Lung (tissue), 12 donors: ENCODE measurements around the gene PRR12. TPM values are rescaled to one million over a fixed set of nuclear protein-coding genes. Genes with fewer than 3 reads are reported as not detected.

Source experiments
- ATAC-seq: fragments of 200-7000 bp; cut with Tn5 transposase; one replicate; pipeline ENCODE4 v1.9.1; 2020; ENCODE audit warnings: moderate number of reproducible peaks; ENCODE audit not compliant: insufficient read depth, low FRiP score
- DNase-seq, 3 donors: peaks; one replicate each; pipeline ENCODE4 v3.0.0-alpha.2; 2013 to 2017
- H3K27ac ChIP-seq, 2 donors: one replicate each; pipeline ENCODE4 v1.5.1; 2013; ENCODE audit warnings: mild to moderate bottlenecking in 2 of 2, moderate library complexity in 2 of 2, control low read depth in 1 of 2, inconsistent platforms in 1 of 2, low read depth in 1 of 2, low read length in 1 of 2
- H3K27me3 ChIP-seq, 3 donors: one replicate each; pipeline ENCODE4 v1.5.1; 2013; ENCODE audit warnings: low read length in 2 of 3; ENCODE audit not compliant: control insufficient read depth in 3 of 3, insufficient read depth in 3 of 3
- H3K36me3 ChIP-seq, 4 donors: one replicate each; pipeline ENCODE4 v1.5.1; 2013; ENCODE audit warnings: low read length in 4 of 4, mild to moderate bottlenecking in 1 of 4, moderate library complexity in 1 of 4; ENCODE audit not compliant: control insufficient read depth in 4 of 4, insufficient read depth in 4 of 4
- H3K4me1 ChIP-seq, 5 donors: one replicate each; pipeline ENCODE4 v1.5.1; 2013; ENCODE audit warnings: low read length in 5 of 5, mild to moderate bottlenecking in 2 of 5, moderate library complexity in 1 of 5; ENCODE audit not compliant: control insufficient read depth in 5 of 5, insufficient read depth in 5 of 5
- H3K4me3 ChIP-seq: one replicate; pipeline ENCODE4 v1.5.1; 2013; ENCODE audit warnings: mild to moderate bottlenecking, control low read depth, moderate library complexity
- H3K9ac ChIP-seq, 2 donors: one replicate each; pipeline ENCODE4 v1.5.1; 2013; ENCODE audit warnings: low read length in 2 of 2, control low read depth in 1 of 2; ENCODE audit not compliant: insufficient read depth in 1 of 2
- H3K9me3 ChIP-seq, 4 donors: one replicate each; pipeline ENCODE4 v1.5.1; 2013; ENCODE audit warnings: low read length in 3 of 4, mild to moderate bottlenecking in 1 of 4, moderate library complexity in 1 of 4; ENCODE audit not compliant: control insufficient read depth in 4 of 4, insufficient read depth in 3 of 4
- WGBS, 2 donors: extraction: QIAGEN DNeasy Blood & Tissue Kit; methylation state at CpG; one replicate each; pipeline ENCODE4 v1.1.7; 2013; 5-methylcytosine and 5-hydroxymethylcytosine counted together
- polyA plus RNA-seq, 2 donors: library from polyadenylated mRNA; stranded (reverse); fragments of 200-250 nt; gene quantifications; one replicate each; pipeline ENCODE4 v1.2.1, GENCODE V29; 2013
- total RNA-seq, 2 donors: library from RNA; depleted of rRNA in 1 of 2; stranded (reverse); fragments of >200 nt in 1 of 2; gene quantifications; one replicate each; pipeline ENCODE4 v1.2.1, GENCODE V29; 2014 to 2021
- TF ChIP-seq, protein P1 (sequence below): IDR thresholded peaks from 2 replicates; pipeline ENCODE4 v1.5.1; 2012; ENCODE audit warnings: mild to moderate bottlenecking; ENCODE audit errors: control extremely low read depth, extremely low read depth
- donor health status: control.
- donor health status: control.
- donor health status: Bipolar disorder and iron deficiency.
- donor health status: healthy.
- donor health status: DM: yes; HTN: yes; CAD: no.

PRR12 gene
- total and polyA plus RNA-seq, 4 donors, result 7.6 to 32.4 (median 16.8) TPM

DNA sequence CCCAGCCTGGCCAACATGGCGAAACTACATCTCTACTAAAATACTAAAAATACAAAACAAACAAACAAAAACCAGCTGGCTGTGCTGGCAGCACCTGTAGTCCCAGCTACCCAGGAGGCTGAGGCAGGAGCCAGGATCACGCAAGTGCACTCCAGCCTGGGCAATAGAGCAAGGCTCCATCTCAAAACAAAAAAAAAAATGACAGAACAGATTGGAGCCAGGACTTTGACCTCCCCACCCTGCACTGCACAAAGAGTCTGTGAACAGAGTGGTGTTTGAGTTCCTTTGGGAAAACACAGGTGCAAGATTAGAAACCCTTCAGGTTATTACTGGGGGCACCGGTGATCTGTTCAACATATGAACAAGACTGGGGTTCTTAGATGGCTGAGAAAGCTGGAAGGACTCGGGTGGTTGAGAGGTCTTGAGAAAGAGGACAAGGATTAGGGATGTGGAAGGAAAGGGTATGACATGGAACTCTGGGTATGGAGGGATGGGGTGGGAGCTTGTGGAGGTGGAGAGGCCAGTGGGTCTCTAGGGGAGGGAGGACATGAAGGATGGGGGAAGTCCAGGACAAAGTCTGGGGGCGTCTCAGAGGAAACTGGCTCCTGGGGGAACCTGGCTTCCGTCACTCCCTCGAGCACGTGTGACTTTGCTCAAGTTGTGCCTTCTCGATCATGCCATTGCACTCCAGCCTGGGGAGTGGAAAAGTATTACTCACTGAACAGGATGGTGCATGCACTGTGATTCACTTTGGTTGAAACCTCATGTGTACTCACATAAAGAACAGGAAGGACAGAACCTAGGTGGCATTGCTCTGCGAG is 37.3 kb upstream of the PRR12 start:
- ATAC-seq, result no peak
- TF ChIP-seq, protein P1, sequence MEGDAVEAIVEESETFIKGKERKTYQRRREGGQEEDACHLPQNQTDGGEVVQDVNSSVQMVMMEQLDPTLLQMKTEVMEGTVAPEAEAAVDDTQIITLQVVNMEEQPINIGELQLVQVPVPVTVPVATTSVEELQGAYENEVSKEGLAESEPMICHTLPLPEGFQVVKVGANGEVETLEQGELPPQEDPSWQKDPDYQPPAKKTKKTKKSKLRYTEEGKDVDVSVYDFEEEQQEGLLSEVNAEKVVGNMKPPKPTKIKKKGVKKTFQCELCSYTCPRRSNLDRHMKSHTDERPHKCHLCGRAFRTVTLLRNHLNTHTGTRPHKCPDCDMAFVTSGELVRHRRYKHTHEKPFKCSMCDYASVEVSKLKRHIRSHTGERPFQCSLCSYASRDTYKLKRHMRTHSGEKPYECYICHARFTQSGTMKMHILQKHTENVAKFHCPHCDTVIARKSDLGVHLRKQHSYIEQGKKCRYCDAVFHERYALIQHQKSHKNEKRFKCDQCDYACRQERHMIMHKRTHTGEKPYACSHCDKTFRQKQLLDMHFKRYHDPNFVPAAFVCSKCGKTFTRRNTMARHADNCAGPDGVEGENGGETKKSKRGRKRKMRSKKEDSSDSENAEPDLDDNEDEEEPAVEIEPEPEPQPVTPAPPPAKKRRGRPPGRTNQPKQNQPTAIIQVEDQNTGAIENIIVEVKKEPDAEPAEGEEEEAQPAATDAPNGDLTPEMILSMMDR, result no peak
- Histone ChIP-seq H3K27ac (peak overlapping the region in 1 of 2 donors; percentile 15), H3K4me3 (no peak overlapping the region), H3K27me3 (no peaks in the 10 kb centered on the region), H3K9ac (no peak overlapping the region), H3K9me3 (no peaks in the 10 kb centered on the region), H3K36me3 (peaks cover 6 to 35% (median 16%) of the 10 kb centered on the region in 4 donors), H3K4me1 (peaks cover 0 to 5% (median 0%) of the 10 kb centered on the region in 5 donors)
- 79 to 89% methylated on average over 10 of the region's 10 CpGs for WGBS, 2 donors
- no peak for DNase-seq

GRCh38 chr19:49554701-49555181 is 36.2 kb upstream of the PRR12 start:
- 41 to 55% methylated on average over 17 of the region's 17 CpGs for WGBS, 2 donors
- H3K4me1 ChIP-seq, result peaks cover 0 to 5% (median 0%) of the 10 kb centered on the region in 5 donors
- H3K9me3 ChIP-seq, result no peaks in the 10 kb centered on the region
- TF ChIP-seq, protein P1, result no peak
- peak in 2 of 3 donors; percentile 19 to 35 for DNase-seq
- peak overlapping the region in 1 of 2 donors; percentile 83 for H3K27ac ChIP-seq
- H3K9ac ChIP-seq, result no peak overlapping the region
- H3K36me3 ChIP-seq, result peaks cover 10 to 44% (median 23%) of the 10 kb centered on the region in 4 donors
- no peaks in the 10 kb centered on the region for H3K27me3 ChIP-seq
- ATAC-seq, result no peak
- H3K4me3 ChIP-seq, result no peak overlapping the region

DNA sequence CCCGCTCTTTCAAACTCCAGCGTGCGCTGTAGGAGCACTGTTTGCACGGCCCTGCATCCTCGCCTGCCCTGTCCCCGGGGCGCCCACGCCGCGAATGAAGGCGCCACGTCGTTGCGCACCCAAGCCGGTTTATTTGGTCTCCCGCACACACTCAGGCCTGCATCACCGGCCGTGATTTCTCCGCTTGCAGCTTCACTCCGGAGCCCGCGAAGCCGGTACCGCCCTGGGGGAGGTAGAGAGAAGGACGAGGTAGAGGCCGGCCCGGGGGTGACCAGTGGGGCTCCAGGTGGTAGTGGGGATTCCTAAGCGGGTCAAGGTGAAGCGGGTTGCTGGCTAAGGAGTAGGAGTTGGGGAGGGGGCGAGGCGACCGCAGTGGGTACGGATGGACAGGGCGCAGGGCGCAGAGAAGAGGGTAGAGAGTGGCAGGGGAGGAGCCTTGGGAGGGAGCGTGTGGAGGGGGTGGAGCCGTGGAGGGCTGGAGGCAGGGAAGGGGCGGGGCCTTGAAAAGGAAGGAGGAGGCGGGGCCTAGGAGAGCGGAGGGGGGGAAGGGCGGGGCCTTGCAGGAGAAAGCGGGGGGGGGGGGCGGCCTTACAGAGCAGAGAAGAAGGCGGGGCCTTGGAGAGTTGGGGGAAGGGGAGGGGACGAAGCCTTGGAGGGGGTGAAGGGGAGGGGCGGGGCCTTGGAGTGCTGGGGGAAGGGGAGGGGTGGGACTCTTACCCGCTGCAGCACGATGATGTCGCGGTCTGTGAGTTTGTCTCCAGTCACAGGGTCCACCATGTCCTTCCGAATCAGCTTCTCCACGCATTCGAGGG is 35.2 kb upstream of the PRR12 start:
- Histone ChIP-seq H3K36me3 (peaks cover 10 to 48% (median 23%) of the 10 kb centered on the region in 4 donors), H3K9ac (no peak overlapping the region), H3K4me3 (no peak overlapping the region), H3K27ac (peak overlapping the region in 1 of 2 donors; percentile 68), H3K27me3 (no peaks in the 10 kb centered on the region), H3K4me1 (peaks cover 0 to 7% (median 0%) of the 10 kb centered on the region in 5 donors), H3K9me3 (no peaks in the 10 kb centered on the region)
- no peak for ATAC-seq
- TF ChIP-seq, protein P1, result no peak
- WGBS, 2 donors, result 79 to 87% methylated on average over 48 to 51 of the region's 53 CpGs
- peak; percentile 58 to 89 (median 82) for DNase-seq
